Heart right ventricle (tissue), 16 donors: ENCODE data around the gene TTC24. TPM values are rescaled to one million over a fixed set of nuclear protein-coding genes. Genes with fewer than 3 reads are reported as not detected.

Source experiments
- ATAC-seq, 8 donors: fragments of 200-7000 bp; cut with Tn5 transposase; one replicate each; pipeline ENCODE4 v1.9.1; 2020; ENCODE audit warnings: mild to moderate bottlenecking in 8 of 8, moderate library complexity in 8 of 8, moderate number of reproducible peaks in 1 of 8
- DNase-seq, 2 donors: peaks; one replicate each; pipeline ENCODE4 v3.0.0-alpha.2; 2020
- H3K27ac ChIP-seq, 10 donors: fragments of 200-600 bp; sonication (generic) in 2 of 10; one replicate each; pipeline versions ENCODE4 v1.5.0 to v1.8.0; 2020 to 2022; ENCODE audit warnings: mild to moderate bottlenecking in 3 of 10
- H3K27me3 ChIP-seq, 7 donors: fragments of 200-600 bp; one replicate each; pipeline ENCODE4 v1.8.0; 2021 to 2022; ENCODE audit warnings: mild to moderate bottlenecking in 2 of 7
- H3K36me3 ChIP-seq, 9 donors: fragments of 200-600 bp; sonication (generic) in 1 of 9; one replicate each; pipeline versions ENCODE4 v1.5.0 to v1.8.0; 2020 to 2022; ENCODE audit warnings: mild to moderate bottlenecking in 2 of 9
- H3K4me1 ChIP-seq, 9 donors: fragments of 200-600 bp; sonication (generic) in 1 of 9; one replicate each; pipeline versions ENCODE4 v1.5.0 to v1.8.0; 2020 to 2022; ENCODE audit warnings: mild to moderate bottlenecking in 4 of 9
- H3K4me3 ChIP-seq, 10 donors: fragments of 200-600 bp; sonication (generic) in 2 of 10; one replicate each; pipeline versions ENCODE4 v1.5.0 to v1.8.0; 2020 to 2022; ENCODE audit warnings: mild to moderate bottlenecking in 7 of 10, moderate library complexity in 2 of 10
- H3K9me3 ChIP-seq, 11 donors: fragments of 200-600 bp in 10 of 11; sonication (generic) in 2 of 11; one replicate each; pipeline versions ENCODE4 v1.5.0 to v1.8.0; 2013 to 2022; ENCODE audit warnings: mild to moderate bottlenecking in 2 of 11, control low read depth in 1 of 11, moderate library complexity in 1 of 11
- WGBS, 2 donors: extraction: QIAGEN DNeasy Blood & Tissue Kit; methylation state at CpG; one replicate each; pipeline ENCODE4 v1.1.7; 2013; ENCODE audit warnings: inconsistent platforms in 1 of 2; 5-methylcytosine and 5-hydroxymethylcytosine counted together
- intact Hi-C, 10 donors: fragments of 100-400 bp; cut with DNase I; formaldehyde crosslinking; loops; one replicate each; pipeline versions ENCODE4 v1.11.1 to v1.14.2; 2022
- polyA plus RNA-seq, 2 donors: library from polyadenylated mRNA; stranded (reverse); fragments of 200-250 nt; gene quantifications; one replicate each; pipeline ENCODE4 v1.2.3, GENCODE V29; 2013
- total RNA-seq, 10 donors: library from RNA; stranded (reverse); fragmentation: NEBNext Ultra II Directional in 3 of 10; extraction: Animal tissue kit (Norgen Biotek cat#: 25700) in 3 of 10; gene quantifications; one replicate each; pipeline versions ENCODE4 v1.2.1 to v1.2.4, GENCODE V29; 2021 to 2023
- TF ChIP-seq, protein P1 (sequence below), 9 donors: fragments of 200-600 bp; sonication (generic) in 2 of 9; IDR thresholded peaks; one replicate each; pipeline versions ENCODE4 v1.5.0 to v1.8.0; 2021 to 2022; ENCODE audit warnings: antibody characterized with exemption in 9 of 9, mild to moderate bottlenecking in 5 of 9, moderate library complexity in 1 of 9
- donor health status: Arrhythmogenic right ventricular cardiomyopathy.
- donor health status: ischemic (EF 13 %, LVEDD 7.1; RV severe dilation, severe dysfunction).
- donor health status: healthy with polysubstance abuse.
- donor health status: DM: no; HTN: yes; CAD: no.
- donor health status: DM: no; HTN: no; CAD: no.
- donor health status: ischemic (EF 25% LVEDD 6.9; RV normal size, moderate dysfunction).
- donor health status: ischemic (EF 25% LVEDD 5.7; RV mildly dilated, moderate dysfunction).
- donor health status: healthy.
- donor health status: DM: yes; HTN: yes; CAD: no.
- donor health status: Ischemic cardiomyopathy.
- donor health status: ischemic (EF 35%, LVEDD 5.7; RV mildly dilated, moderate dysfunction).
- donor health status: nonischemic (EF 11% LVEDD 7.7; RV severe dilation, severe dysfunction).
- donor health status: DM: yes; HTN: yes; CAD: no.
- donor health status: PGD.
- donor health status: ischemic (EF 29% LVEDD 5.4; RV normal size, mild dysfunction).
- donor health status: nonischemic (EF 23%, LVEDD 6.1; RV moderate dilation, normal function).

The TTC24 gene
- total and polyA plus RNA-seq, 12 donors, result 0.03 to 0.21 TPM; not detected in 10

DNA sequence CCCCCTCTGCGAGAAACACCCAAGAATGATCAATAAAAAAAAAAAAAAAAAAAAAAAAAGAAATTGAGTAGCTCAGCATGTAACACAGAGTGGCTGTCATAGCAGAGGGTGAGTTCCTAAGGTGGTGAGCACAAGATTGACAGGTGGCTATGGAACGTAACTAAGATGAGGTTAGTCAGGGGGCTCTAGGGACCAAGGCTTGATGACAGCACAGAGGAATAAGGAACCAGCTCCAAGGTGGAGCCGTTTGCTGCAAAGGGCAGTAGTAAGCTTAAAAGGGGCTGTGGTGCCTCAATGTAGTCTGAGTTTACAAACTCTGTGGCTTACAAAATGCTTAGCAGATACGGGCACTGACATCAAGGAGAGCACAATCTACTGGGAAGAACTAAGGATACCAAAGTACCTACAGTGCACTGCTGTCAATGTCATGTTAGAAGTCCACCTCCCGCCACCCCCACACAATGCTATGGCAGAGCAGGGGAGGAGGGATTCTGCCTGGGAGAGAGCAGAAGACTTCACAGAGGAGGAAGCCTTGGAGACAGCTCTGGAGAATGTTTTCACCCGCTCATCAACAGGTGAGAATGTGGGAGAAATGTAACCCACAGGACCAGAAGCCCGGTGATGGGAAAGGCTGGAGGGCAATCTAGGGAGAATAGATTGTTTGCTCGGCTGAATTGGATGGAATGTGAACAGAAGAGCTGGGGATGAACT, 20.3 kb upstream of the TTC24 start:
- Histone ChIP-seq H3K4me3 (no peak overlapping the region), H3K9me3 (no peaks in the 10 kb centered on the region), H3K27me3 (no peaks in the 10 kb centered on the region), H3K4me1 (peaks cover 0 to 4% (median 0%) of the 10 kb centered on the region in 9 donors), H3K27ac (no peak overlapping the region), H3K36me3 (peaks cover 0 to 38% (median 0%) of the 10 kb centered on the region in 9 donors)
- ATAC-seq (no peak), DNase-seq (no peak)
- WGBS, 2 donors, result 79 to 82% methylated on average over 7 of the region's 8 CpGs
- TF ChIP-seq, protein P1, sequence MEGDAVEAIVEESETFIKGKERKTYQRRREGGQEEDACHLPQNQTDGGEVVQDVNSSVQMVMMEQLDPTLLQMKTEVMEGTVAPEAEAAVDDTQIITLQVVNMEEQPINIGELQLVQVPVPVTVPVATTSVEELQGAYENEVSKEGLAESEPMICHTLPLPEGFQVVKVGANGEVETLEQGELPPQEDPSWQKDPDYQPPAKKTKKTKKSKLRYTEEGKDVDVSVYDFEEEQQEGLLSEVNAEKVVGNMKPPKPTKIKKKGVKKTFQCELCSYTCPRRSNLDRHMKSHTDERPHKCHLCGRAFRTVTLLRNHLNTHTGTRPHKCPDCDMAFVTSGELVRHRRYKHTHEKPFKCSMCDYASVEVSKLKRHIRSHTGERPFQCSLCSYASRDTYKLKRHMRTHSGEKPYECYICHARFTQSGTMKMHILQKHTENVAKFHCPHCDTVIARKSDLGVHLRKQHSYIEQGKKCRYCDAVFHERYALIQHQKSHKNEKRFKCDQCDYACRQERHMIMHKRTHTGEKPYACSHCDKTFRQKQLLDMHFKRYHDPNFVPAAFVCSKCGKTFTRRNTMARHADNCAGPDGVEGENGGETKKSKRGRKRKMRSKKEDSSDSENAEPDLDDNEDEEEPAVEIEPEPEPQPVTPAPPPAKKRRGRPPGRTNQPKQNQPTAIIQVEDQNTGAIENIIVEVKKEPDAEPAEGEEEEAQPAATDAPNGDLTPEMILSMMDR (IDR thresholded peaks at IDR 0.05), result no peak
- intact Hi-C loops, result no loop called here

DNA sequence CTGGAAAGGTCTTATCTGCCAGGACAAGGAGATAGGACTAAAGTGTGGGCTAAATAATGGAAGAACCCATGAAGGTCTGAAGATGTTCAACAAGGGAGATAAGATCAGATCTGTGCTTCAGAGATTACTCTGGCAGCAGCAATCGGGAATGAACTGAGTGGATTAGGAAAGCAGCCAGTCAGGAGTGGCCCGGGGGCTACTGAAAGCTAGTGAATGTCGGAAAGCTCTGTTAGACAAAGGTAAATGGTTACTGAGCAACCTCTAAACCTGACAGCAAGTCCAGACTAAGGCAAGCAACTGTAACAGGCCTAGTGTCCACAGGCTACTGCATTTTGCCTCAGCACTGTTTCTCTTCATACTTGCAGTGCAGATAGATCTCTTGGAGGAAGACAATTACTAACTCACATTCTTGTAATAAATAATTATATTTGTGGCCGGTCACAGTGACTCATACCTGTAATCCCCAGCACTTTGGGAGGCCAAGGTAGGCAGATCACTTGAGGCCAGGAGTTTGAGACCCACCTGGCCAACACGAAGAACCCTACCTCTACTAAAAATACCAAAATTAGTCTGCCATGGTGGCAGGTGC, 19.6 kb upstream of the TTC24 start:
- ATAC-seq (no peak), DNase-seq (no peak)
- 73 to 75% methylated on average over 5 of the region's 5 CpGs for WGBS, 2 donors
- H3K9me3 ChIP-seq, result no peaks in the 10 kb centered on the region
- no peak overlapping the region for H3K4me3 ChIP-seq
- H3K4me1 ChIP-seq, result peaks cover 0 to 4% (median 0%) of the 10 kb centered on the region in 9 donors
- intact Hi-C loops, result no loop called here
- TF ChIP-seq, protein P1 (IDR thresholded peaks at IDR 0.05), result no peak
- peaks cover 0 to 33% (median 0%) of the 10 kb centered on the region in 9 donors for H3K36me3 ChIP-seq
- H3K27me3 ChIP-seq, result no peaks in the 10 kb centered on the region
- H3K27ac ChIP-seq, result no peak overlapping the region

DNA sequence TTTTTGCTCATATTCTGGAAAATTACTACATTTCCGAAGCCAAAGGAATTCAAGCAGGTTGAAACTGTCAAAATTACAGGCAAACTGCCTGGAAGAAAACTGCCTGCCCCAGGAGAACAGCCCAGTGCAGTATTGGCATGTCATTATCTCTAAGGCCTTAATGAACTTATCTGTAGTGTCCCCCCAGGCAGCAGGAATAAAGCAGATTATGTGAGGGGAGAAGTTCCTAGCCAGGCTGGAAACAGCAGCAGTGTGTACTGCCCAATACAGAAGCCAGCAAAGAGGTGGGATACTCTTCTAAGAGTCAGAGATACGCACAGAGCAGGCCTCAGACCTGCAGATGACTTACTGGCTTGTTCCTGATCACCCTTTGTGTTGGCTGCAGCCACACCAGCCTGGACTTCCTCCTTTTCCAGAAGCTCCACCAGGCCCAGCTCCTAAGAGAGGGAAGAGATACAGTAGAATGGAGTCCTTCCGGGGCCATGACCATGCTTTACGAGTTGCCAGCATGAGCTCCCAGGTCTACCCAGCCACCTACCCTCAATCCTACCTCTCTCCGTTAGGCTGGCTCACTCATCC, 18.8 kb upstream of the TTC24 start:
- no peak overlapping the region for H3K4me3 ChIP-seq
- H3K27ac ChIP-seq, result no peak overlapping the region
- ATAC-seq, result peak; percentile 29 to 64 (median 48)
- H3K9me3 ChIP-seq, result no peaks in the 10 kb centered on the region
- H3K4me1 ChIP-seq, result peaks cover 0 to 4% (median 0%) of the 10 kb centered on the region in 9 donors
- no peaks in the 10 kb centered on the region for H3K27me3 ChIP-seq
- H3K36me3 ChIP-seq, result peaks cover 0 to 30% (median 0%) of the 10 kb centered on the region in 9 donors
- WGBS, 2 donors, result 70 to 74% methylated on average over 5 of the region's 5 CpGs
- TF ChIP-seq, protein P1 (IDR thresholded peaks at IDR 0.05), result no peak
- DNase-seq, result no peak
- intact Hi-C loops, result no loop called here

DNA sequence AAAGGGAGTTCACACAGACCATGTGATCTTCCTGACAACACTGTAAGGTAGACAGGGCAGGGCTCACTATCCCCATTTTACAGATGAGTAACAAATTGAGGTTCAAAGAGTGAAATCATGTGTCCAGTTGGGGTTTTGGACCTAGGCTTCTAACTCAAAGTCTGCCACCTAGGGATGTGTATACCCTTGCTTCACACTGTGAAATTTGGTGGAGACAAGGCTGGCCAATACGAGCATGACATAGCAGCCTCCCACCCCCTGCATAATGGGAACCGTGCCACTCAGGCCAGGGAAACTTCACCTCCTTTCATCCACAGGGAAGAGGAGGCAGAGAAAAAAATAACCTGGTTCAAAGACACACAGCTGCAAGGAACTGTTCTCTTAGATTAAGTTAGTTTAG, 14.0 kb upstream of the TTC24 start:
- Histone ChIP-seq H3K9me3 (no peaks in the 10 kb centered on the region), H3K4me3 (no peak overlapping the region), H3K27me3 (no peaks in the 10 kb centered on the region), H3K36me3 (peaks cover 0 to 10% (median 0%) of the 10 kb centered on the region in 9 donors), H3K27ac (no peak overlapping the region), H3K4me1 (peaks cover 0 to 3% (median 0%) of the 10 kb centered on the region in 9 donors)
- DNase-seq, result no peak
- TF ChIP-seq, protein P1 (IDR thresholded peaks at IDR 0.05), result no peak
- ATAC-seq, result no peak
- intact Hi-C loops, result loop anchor here in 1 of 10 donors (5.0 kb wide), 1 partner anchor 38 kb away; no protein-coding TSS in a partner anchor
- WGBS, 2 donors, result 92% methylated on average over 2 of the region's 2 CpGs
